Ovary (tissue), 3 donors: Measurements from ENCODE around the gene LAMB4.

Source experiments
- EP300 ChIP-seq: sonication (generic); formaldehyde crosslinking; IDR thresholded peaks from one replicate; pipeline ENCODE4 v1.6.1; 2017; ENCODE audit warnings: antibody characterized with exemption
- POLR2A ChIP-seq: fragments of 450-650 bp; IDR thresholded peaks from one replicate; pipeline ENCODE4 v1.6.1; 2017; ENCODE audit warnings: antibody characterized with exemption, mild to moderate bottlenecking, moderate library complexity
- TF ChIP-seq, protein P1 (sequence below), 3 donors: fragments of 450-650 bp in 2 of 3; fragments of 200-600 bp in 1 of 3; IDR thresholded peaks; one replicate each; pipeline versions ENCODE4 v1.5.1 to v1.8.0; 2016 to 2022; ENCODE audit warnings: antibody characterized with exemption in 3 of 3, mild to moderate bottlenecking in 1 of 3
- donor health status: DM: no; HTN: no; CAD: no.

- TF ChIP-seq, protein P1, sequence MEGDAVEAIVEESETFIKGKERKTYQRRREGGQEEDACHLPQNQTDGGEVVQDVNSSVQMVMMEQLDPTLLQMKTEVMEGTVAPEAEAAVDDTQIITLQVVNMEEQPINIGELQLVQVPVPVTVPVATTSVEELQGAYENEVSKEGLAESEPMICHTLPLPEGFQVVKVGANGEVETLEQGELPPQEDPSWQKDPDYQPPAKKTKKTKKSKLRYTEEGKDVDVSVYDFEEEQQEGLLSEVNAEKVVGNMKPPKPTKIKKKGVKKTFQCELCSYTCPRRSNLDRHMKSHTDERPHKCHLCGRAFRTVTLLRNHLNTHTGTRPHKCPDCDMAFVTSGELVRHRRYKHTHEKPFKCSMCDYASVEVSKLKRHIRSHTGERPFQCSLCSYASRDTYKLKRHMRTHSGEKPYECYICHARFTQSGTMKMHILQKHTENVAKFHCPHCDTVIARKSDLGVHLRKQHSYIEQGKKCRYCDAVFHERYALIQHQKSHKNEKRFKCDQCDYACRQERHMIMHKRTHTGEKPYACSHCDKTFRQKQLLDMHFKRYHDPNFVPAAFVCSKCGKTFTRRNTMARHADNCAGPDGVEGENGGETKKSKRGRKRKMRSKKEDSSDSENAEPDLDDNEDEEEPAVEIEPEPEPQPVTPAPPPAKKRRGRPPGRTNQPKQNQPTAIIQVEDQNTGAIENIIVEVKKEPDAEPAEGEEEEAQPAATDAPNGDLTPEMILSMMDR (IDR thresholded peaks at IDR 0.05) = no peak
- TF ChIP-seq EP300 = no peak
- TF ChIP-seq POLR2A = no peak
Observed at GRCh38 chr7:108149119-108149518, 19.0 kb upstream of the LAMB4 start.
